Smooth muscle cell (in vitro differentiated cells): ENCODE data around the gene ZNF101. TPM values are rescaled to one million over a fixed set of nuclear protein-coding genes. Genes with fewer than 3 reads are reported as not detected.

ENCODE experiments used
- DNase-seq: peaks from one replicate; lab custom pipeline; 2025; ENCODE audit not compliant: unreplicated experiment; lab: John Stamatoyannopoulos, UW
- H2AFZ ChIP-seq: fragments of 200-600 bp; sonication (generic); 2 replicates; pipeline ENCODE4 v1.6.0; 2016; ENCODE audit warnings: antibody characterized with exemption, low read depth, mild to moderate bottlenecking
- H3F3A ChIP-seq: fragments of 200-600 bp; sonication (generic); 2 replicates; pipeline ENCODE4 v1.6.0; 2017; ENCODE audit warnings: antibody characterized with exemption, low read depth
- H3K27ac ChIP-seq: fragments of 200-600 bp; sonication (generic); 2 replicates; pipeline ENCODE4 v1.5.1; 2016; ENCODE audit warnings: low read depth, mild to moderate bottlenecking
- H3K27me3 ChIP-seq: fragments of 200-600 bp; sonication (generic); 2 replicates; pipeline ENCODE4 v1.6.1; 2016; ENCODE audit warnings: low read depth, mild to moderate bottlenecking
- H3K36me3 ChIP-seq: fragments of 200-600 bp; sonication (generic); 2 replicates; pipeline ENCODE4 v1.5.1; 2016; ENCODE audit warnings: low read depth
- H3K4me1 ChIP-seq: fragments of 200-600 bp; sonication (generic); 2 replicates; pipeline ENCODE4 v1.5.1; 2016; ENCODE audit warnings: low read depth
- H3K4me2 ChIP-seq: fragments of 200-600 bp; sonication (generic); 2 replicates; pipeline ENCODE4 v1.6.0; 2016; ENCODE audit warnings: mild to moderate bottlenecking
- H3K4me3 ChIP-seq: fragments of 200-600 bp; sonication (generic); 2 replicates; pipeline ENCODE4 v1.5.1; 2016; ENCODE audit warnings: mild to moderate bottlenecking
- H3K79me2 ChIP-seq: fragments of 200-600 bp; sonication (generic); 2 replicates; pipeline ENCODE4 v1.6.0; 2016; ENCODE audit warnings: low read depth, mild to moderate bottlenecking
- H3K9ac ChIP-seq: fragments of 200-600 bp; sonication (generic); 2 replicates; pipeline ENCODE4 v1.6.0; 2016; ENCODE audit warnings: low read depth
- H3K9me3 ChIP-seq: fragments of 200-600 bp; sonication (generic); replicated peaks from 2 replicates; pipeline ENCODE4 v1.5.1; 2016; ENCODE audit warnings: low read depth
- H4K20me1 ChIP-seq: fragments of 200-600 bp; sonication (generic); 2 replicates; pipeline ENCODE4 v1.6.0; 2016; ENCODE audit warnings: low read depth
- CTCF ChIP-seq: fragments of 200-600 bp; sonication (generic); IDR thresholded peaks from 2 replicates; pipeline ENCODE4 v1.5.1; 2017; ENCODE audit warnings: borderline replicate concordance, mild to moderate bottlenecking, antibody characterized with exemption; ENCODE audit not compliant: insufficient read depth, poor library complexity, severe bottlenecking
- WGBS: methylation state at CpG from one replicate; pipeline ENCODE4 v1.1.7; 2016; ENCODE audit warnings: low lambda C conversion rate; 5-methylcytosine and 5-hydroxymethylcytosine counted together
- polyA plus RNA-seq: library from polyadenylated mRNA; unstranded; fragments of >200 nt; fragmentation: Nextera tagmentation; extraction: Ambion mirVana; gene quantifications from 2 replicates; pipeline ENCODE4 v1.2.1, GENCODE V29; 2016
- total RNA-seq: library from RNA; depleted of rRNA; stranded (reverse); fragments of >200 nt; gene quantifications from 2 replicates; pipeline ENCODE4 v1.2.3, GENCODE V29; 2014

The ZNF101 gene
- total RNA-seq = 5.4 and 6.6 TPM in 2 replicates
- polyA plus RNA-seq = 0.83 and 2.8 TPM in 2 replicates

GRCh38 chr19:19668230-19669012, at the start of gene ZNF101:
ZNF101 (plus strand) TSS chr19:19668839; CDS start chr19:19668964, 125 bp downstream.
- WGBS = 9% methylated on average over 36 of the region's 36 CpGs
- H4K20me1 ChIP-seq = no peaks in the 10 kb centered on the region

DNA sequence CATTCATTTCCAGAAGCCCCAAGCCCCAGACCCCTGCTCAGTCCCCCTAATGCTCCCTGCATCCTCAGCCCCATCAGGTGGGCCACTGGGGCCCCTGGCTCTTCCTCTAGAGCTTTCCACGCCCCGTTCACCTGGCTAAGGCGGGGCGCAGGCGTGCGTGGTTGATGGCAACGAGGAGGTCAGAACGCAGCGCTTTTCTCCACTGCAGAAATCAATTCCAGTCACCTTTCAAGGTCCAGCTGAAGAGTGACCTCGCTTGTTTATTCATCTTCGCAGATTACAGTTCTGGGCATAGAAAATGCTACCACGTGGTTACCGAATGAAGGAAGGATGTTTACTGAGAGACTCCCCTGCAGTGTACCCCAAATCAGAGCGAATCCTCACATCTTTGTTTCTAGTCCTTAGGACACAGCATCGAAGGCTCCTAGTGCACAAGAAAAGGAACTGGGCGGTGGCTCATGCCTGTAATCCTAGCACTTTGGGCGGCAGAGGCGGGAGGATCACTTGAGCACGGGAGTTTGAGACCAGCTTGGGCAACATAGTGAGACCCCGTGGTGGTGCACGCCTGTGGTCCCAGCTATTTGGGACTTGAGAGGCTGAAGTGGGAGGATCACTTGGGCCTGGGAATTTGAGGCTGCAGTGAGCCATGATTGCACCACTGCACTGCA, 49.3 kb upstream of the ZNF101 start:
- no peak for TF ChIP-seq CTCF
- DNase-seq = no peak
- Histone ChIP-seq H3K4me1 (no peaks in the 10 kb centered on the region), H3F3A (no peaks in the 10 kb centered on the region), H3K27me3 (no peaks in the 10 kb centered on the region), H3K36me3 (no peaks in the 10 kb centered on the region), H4K20me1 (no peaks in the 10 kb centered on the region), H2AFZ (no peak overlapping the region), H3K79me2 (no peaks in the 10 kb centered on the region), H3K9me3 (no peaks in the 10 kb centered on the region), H3K27ac (no peak overlapping the region), H3K9ac (no peak overlapping the region), H3K4me3 (peak overlapping the region; percentile 56), H3K4me2 (peak overlapping the region; percentile 88)
- WGBS = 84% methylated on average over 21 of the region's 21 CpGs

More at GRCh38 chr19:19668230-19669012, at the start of gene ZNF101:
- Histone ChIP-seq H3K9ac (peak within 1 kb of the TSS; percentile 71), H3K9me3 (no peaks in the 10 kb centered on the region), H3K79me2 (peaks cover 7% of the 10 kb centered on the region), H3F3A (no peaks in the 10 kb centered on the region), H3K4me2 (peak within 1 kb of the TSS; percentile 95), H2AFZ (peak within 1 kb of the TSS; percentile 75), H3K36me3 (no peaks in the 10 kb centered on the region), H3K27me3 (no peaks in the 10 kb centered on the region), H3K4me1 (peaks cover 9% of the 10 kb centered on the region), H3K4me3 (peak within 1 kb of the TSS; percentile 83), H3K27ac (peak within 1 kb of the TSS; percentile 28)
- peak; percentile 51 for DNase-seq
- TF ChIP-seq CTCF = no peak

- H3F3A ChIP-seq = no peaks in the 10 kb centered on the region
- H3K4me3 ChIP-seq = no peak overlapping the region
- no peak overlapping the region for H2AFZ ChIP-seq
- no peaks in the 10 kb centered on the region for H3K9me3 ChIP-seq
- H3K36me3 ChIP-seq = no peaks in the 10 kb centered on the region
- no peak overlapping the region for H3K9ac ChIP-seq
- H3K27ac ChIP-seq = no peak overlapping the region
- 83% methylated on average over 7 of the region's 7 CpGs for WGBS
- H3K4me2 ChIP-seq = no peak overlapping the region
- no peak for TF ChIP-seq CTCF
- H3K4me1 ChIP-seq = no peaks in the 10 kb centered on the region
- DNase-seq = no peak
- no peaks in the 10 kb centered on the region for H3K79me2 ChIP-seq
- H4K20me1 ChIP-seq = no peaks in the 10 kb centered on the region
- H3K27me3 ChIP-seq = no peaks in the 10 kb centered on the region
These were observed 48.8 kb upstream of the ZNF101 start for GRCh38 chr19:19619849-19620210.

- no peak overlapping the region for H3K27ac ChIP-seq
- H3K4me2 ChIP-seq = no peak overlapping the region
- no peaks in the 10 kb centered on the region for H3K4me1 ChIP-seq
- H3K9me3 ChIP-seq = no peaks in the 10 kb centered on the region
- H4K20me1 ChIP-seq = no peaks in the 10 kb centered on the region
- H3K9ac ChIP-seq = no peak overlapping the region
- H3F3A ChIP-seq = no peaks in the 10 kb centered on the region
- no peaks in the 10 kb centered on the region for H3K79me2 ChIP-seq
- H3K27me3 ChIP-seq = no peaks in the 10 kb centered on the region
- TF ChIP-seq CTCF = no peak
- 92% methylated on average over 5 of the region's 5 CpGs for WGBS
- no peak for DNase-seq
- no peaks in the 10 kb centered on the region for H3K36me3 ChIP-seq
- H2AFZ ChIP-seq = no peak overlapping the region
- H3K4me3 ChIP-seq = no peak overlapping the region
These were observed 45.3 kb upstream of the ZNF101 start for GRCh38 chr19:19623383-19623782.
